ENCODE results near the gene KCNH8. TPM values are rescaled to one million over a fixed set of nuclear protein-coding genes. Genes with fewer than 3 reads are reported as not detected.

Gene KCNH8
- total and polyA plus RNA-seq, 10 of the 15 experiments (the other 5 are each of a cell fraction or from before 2014, with no cell fraction given): under 0.01 to 0.18 (median 0.07) TPM; not detected in 2

- no peak for DNase-seq (ENCODE audit: low read depth, low spot score)
- Histone ChIP-seq H3K4me1 (ENCODE audit: control insufficient read depth, insufficient read depth, low read length) (no peaks in the 10 kb centered on the region), H3K4me3 (no peak overlapping the region), H2AFZ (ENCODE audit: control insufficient read depth, low read depth, low read length) (no peak overlapping the region), H4K20me1 (ENCODE audit: control insufficient read depth, insufficient read depth) (no peaks in the 10 kb centered on the region), H3K9me3 (replicated peaks; ENCODE audit: control insufficient read depth, insufficient read depth, low read length) (no peaks in the 10 kb centered on the region; the same call in 1 of the 3 replicates), H3K9ac (ENCODE audit: control insufficient read depth, insufficient read depth, low read length) (no peak overlapping the region), H3K4me2 (ENCODE audit: control insufficient read depth, insufficient read depth) (no peak overlapping the region), H3K27ac (ENCODE audit: control insufficient read depth, insufficient read depth) (no peak overlapping the region), H3K27me3 (replicated peaks in 1 of 2; ENCODE audit: control insufficient read depth in 2 of 2, insufficient read depth in 2 of 2, low read length in 1 of 2) (no peaks in the 10 kb centered on the region), H3K79me2 (ENCODE audit: control insufficient read depth, insufficient read depth, low read length) (no peaks in the 10 kb centered on the region), H3K36me3 (ENCODE audit: control insufficient read depth in 2 of 2, insufficient read depth in 2 of 2, low read length in 1 of 2) (no peaks in the 10 kb centered on the region)
- POLR2A ChIA-PET: no interaction called here
- 67% methylated on average over 3 of the region's 3 CpGs for whole genome bisulfite sequencing (ENCODE audit: insufficient coverage, insufficient replicate concordance, low lambda C conversion rate, missing lambda C conversion rate)
- BruUV-seq (replicated peaks): no TSS peak
- RAD21 ChIA-PET (ENCODE audit: unreplicated experiment): no interaction called here
- SMC1A ChIA-PET (ENCODE audit: uncharacterized antibody, unreplicated experiment): no interaction called here
- CTCF ChIA-PET: no interaction called here
- FAIRE-seq: no peak
- ATAC-seq: no peak
- intact Hi-C loops (cut with micrococcal nuclease; ENCODE audit: unreplicated experiment) (no loop called here), in situ Hi-C loops (cut with MboI) (no loop called here)
- TF ChIP-seq HDGF (IDR thresholded peaks at IDR 0.05) (no peak), BRCA1 (IDR thresholded peaks at IDR 0.05; ENCODE audit: low read depth, low read length) (no peak), CBFB (IDR thresholded peaks at IDR 0.05; ENCODE audit: low read depth) (no peak), MAX (IDR thresholded peaks at IDR 0.05; ENCODE audit: low read depth, low read length) (no peak), DPF2 (IDR thresholded peaks at IDR 0.05) (no peak), SMARCA5 (IDR thresholded peaks at IDR 0.05) (no peak), MTA3 (IDR thresholded peaks at IDR 0.05; ENCODE audit: borderline replicate concordance, low read length) (no peak), MYB (IDR thresholded peaks at IDR 0.05; ENCODE audit: borderline replicate concordance, low read depth, low read length) (no peak), USF2 (IDR thresholded peaks at IDR 0.05; ENCODE audit: borderline replicate concordance, low read depth, low read length) (no peak)
- TF ChIP-seq, protein P1, sequence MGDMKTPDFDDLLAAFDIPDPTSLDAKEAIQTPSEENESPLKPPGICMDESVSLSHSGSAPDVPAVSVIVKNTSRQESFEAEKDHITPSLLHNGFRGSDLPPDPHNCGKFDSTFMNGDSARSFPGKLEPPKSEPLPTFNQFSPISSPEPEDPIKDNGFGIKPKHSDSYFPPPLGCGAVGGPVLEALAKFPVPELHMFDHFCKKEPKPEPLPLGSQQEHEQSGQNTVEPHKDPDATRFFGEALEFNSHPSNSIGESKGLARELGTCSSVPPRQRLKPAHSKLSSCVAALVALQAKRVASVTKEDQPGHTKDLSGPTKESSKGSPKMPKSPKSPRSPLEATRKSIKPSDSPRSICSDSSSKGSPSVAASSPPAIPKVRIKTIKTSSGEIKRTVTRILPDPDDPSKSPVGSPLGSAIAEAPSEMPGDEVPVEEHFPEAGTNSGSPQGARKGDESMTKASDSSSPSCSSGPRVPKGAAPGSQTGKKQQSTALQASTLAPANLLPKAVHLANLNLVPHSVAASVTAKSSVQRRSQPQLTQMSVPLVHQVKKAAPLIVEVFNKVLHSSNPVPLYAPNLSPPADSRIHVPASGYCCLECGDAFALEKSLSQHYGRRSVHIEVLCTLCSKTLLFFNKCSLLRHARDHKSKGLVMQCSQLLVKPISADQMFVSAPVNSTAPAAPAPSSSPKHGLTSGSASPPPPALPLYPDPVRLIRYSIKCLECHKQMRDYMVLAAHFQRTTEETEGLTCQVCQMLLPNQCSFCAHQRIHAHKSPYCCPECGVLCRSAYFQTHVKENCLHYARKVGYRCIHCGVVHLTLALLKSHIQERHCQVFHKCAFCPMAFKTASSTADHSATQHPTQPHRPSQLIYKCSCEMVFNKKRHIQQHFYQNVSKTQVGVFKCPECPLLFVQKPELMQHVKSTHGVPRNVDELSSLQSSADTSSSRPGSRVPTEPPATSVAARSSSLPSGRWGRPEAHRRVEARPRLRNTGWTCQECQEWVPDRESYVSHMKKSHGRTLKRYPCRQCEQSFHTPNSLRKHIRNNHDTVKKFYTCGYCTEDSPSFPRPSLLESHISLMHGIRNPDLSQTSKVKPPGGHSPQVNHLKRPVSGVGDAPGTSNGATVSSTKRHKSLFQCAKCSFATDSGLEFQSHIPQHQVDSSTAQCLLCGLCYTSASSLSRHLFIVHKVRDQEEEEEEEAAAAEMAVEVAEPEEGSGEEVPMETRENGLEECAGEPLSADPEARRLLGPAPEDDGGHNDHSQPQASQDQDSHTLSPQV (IDR thresholded peaks at IDR 0.05): no peak
- TF ChIP-seq, protein P2, sequence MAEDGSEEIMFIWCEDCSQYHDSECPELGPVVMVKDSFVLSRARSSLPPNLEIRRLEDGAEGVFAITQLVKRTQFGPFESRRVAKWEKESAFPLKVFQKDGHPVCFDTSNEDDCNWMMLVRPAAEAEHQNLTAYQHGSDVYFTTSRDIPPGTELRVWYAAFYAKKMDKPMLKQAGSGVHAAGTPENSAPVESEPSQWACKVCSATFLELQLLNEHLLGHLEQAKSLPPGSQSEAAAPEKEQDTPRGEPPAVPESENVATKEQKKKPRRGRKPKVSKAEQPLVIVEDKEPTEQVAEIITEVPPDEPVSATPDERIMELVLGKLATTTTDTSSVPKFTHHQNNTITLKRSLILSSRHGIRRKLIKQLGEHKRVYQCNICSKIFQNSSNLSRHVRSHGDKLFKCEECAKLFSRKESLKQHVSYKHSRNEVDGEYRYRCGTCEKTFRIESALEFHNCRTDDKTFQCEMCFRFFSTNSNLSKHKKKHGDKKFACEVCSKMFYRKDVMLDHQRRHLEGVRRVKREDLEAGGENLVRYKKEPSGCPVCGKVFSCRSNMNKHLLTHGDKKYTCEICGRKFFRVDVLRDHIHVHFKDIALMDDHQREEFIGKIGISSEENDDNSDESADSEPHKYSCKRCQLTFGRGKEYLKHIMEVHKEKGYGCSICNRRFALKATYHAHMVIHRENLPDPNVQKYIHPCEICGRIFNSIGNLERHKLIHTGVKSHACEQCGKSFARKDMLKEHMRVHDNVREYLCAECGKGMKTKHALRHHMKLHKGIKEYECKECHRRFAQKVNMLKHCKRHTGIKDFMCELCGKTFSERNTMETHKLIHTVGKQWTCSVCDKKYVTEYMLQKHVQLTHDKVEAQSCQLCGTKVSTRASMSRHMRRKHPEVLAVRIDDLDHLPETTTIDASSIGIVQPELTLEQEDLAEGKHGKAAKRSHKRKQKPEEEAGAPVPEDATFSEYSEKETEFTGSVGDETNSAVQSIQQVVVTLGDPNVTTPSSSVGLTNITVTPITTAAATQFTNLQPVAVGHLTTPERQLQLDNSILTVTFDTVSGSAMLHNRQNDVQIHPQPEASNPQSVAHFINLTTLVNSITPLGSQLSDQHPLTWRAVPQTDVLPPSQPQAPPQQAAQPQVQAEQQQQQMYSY (CRISPR knock-in tag; IDR thresholded peaks at IDR 0.05): no peak
- TF ChIP-seq, protein P3, sequence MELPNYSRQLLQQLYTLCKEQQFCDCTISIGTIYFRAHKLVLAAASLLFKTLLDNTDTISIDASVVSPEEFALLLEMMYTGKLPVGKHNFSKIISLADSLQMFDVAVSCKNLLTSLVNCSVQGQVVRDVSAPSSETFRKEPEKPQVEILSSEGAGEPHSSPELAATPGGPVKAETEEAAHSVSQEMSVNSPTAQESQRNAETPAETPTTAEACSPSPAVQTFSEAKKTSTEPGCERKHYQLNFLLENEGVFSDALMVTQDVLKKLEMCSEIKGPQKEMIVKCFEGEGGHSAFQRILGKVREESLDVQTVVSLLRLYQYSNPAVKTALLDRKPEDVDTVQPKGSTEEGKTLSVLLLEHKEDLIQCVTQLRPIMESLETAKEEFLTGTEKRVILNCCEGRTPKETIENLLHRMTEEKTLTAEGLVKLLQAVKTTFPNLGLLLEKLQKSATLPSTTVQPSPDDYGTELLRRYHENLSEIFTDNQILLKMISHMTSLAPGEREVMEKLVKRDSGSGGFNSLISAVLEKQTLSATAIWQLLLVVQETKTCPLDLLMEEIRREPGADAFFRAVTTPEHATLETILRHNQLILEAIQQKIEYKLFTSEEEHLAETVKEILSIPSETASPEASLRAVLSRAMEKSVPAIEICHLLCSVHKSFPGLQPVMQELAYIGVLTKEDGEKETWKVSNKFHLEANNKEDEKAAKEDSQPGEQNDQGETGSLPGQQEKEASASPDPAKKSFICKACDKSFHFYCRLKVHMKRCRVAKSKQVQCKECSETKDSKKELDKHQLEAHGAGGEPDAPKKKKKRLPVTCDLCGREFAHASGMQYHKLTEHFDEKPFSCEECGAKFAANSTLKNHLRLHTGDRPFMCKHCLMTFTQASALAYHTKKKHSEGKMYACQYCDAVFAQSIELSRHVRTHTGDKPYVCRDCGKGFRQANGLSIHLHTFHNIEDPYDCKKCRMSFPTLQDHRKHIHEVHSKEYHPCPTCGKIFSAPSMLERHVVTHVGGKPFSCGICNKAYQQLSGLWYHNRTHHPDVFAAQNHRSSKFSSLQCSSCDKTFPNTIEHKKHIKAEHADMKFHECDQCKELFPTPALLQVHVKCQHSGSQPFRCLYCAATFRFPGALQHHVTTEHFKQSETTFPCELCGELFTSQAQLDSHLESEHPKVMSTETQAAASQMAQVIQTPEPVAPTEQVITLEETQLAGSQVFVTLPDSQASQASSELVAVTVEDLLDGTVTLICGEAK (IDR thresholded peaks at IDR 0.05; ENCODE audit: borderline replicate concordance): no peak
Observed at GRCh38 chr3:19574268-19574667, 426.0 kb downstream of the KCNH8 start.
